B cell (primary cell): ENCODE measurements around the gene LRTM2.

Experiments used
- CTCF ChIP-seq: fragments of 200-600 bp; IDR thresholded peaks from one replicate; pipeline ENCODE4 v1.8.0; 2022; ENCODE audit warnings: antibody characterized with exemption, mild to moderate bottlenecking
- EZH2 ChIP-seq: IDR thresholded peaks from 2 replicates; pipeline ENCODE4 v1.6.1; 2012; ENCODE audit warnings: borderline replicate concordance, low read depth, mild to moderate bottlenecking, moderate library complexity, low read length; ENCODE audit not compliant: insufficient read depth, poor library complexity, severe bottlenecking

GRCh38 chr12:1845427-1845826 is 25.1 kb downstream of the LRTM2 start:
- TF ChIP-seq CTCF (no peak), EZH2 (no peak)
